HL-60 (cell line): ENCODE measurements around the gene METTL21A.

Experiments used
- DNase-seq, 2 experiments: peaks; one replicate each; pipeline ENCODE4 v3.0.0-alpha.2; 2010 to 2020; ENCODE audit warnings: low read depth in 1 of 2, low spot score in 1 of 2
- H3K27ac ChIP-seq: fragments of 250-450 bp; sonication (Bioruptor Pico); replicated peaks from 2 replicates; pipeline ENCODE4 v1.5.1; 2020; ENCODE audit warnings: mild to moderate bottlenecking, moderate library complexity
- H3K27me3 ChIP-seq: fragments of 250-450 bp; sonication (Bioruptor Pico); 2 replicates; pipeline ENCODE4 v1.5.1; 2021; ENCODE audit warnings: mild to moderate bottlenecking, moderate library complexity; ENCODE audit not compliant: insufficient read depth, poor library complexity, severe bottlenecking
- H3K4me3 ChIP-seq: replicated peaks from 2 replicates; pipeline ENCODE4 v1.5.1; 2011; ENCODE audit warnings: mild to moderate bottlenecking, control low read depth, low read length; ENCODE audit not compliant: insufficient read depth
- CTCF ChIP-seq: IDR thresholded peaks from one replicate; pipeline ENCODE4 v1.5.1; 2011; ENCODE audit warnings: low read length, control low read depth, inconsistent platforms; ENCODE audit not compliant: insufficient read depth
- GABPA ChIP-seq: IDR thresholded peaks from 2 replicates; pipeline ENCODE4 v1.6.1; 2012; ENCODE audit warnings: low read depth
- POLR2AphosphoS5 ChIP-seq: IDR thresholded peaks from 2 replicates; pipeline ENCODE4 v1.6.1; 2012; ENCODE audit warnings: low read depth
- SPI1 ChIP-seq: IDR thresholded peaks from 2 replicates; pipeline ENCODE4 v1.6.1; 2012; ENCODE audit warnings: low read depth, mild to moderate bottlenecking, borderline replicate concordance
- TF ChIP-seq, protein P1 (sequence below): IDR thresholded peaks from 2 replicates; pipeline ENCODE4 v1.6.1; 2012; ENCODE audit warnings: low read depth; ENCODE audit not compliant: insufficient replicate concordance

METTL21A gene

GRCh38 chr2:207673431-207673830 lies 48.2 kb upstream of the METTL21A start:
- Histone ChIP-seq H3K4me3 (no peak overlapping the region), H3K27ac (no peak overlapping the region), H3K27me3 (no peaks in the 10 kb centered on the region)
- TF ChIP-seq SPI1 (no peak), POLR2AphosphoS5 (no peak), GABPA (no peak), CTCF (no peak)
- TF ChIP-seq, protein P1, sequence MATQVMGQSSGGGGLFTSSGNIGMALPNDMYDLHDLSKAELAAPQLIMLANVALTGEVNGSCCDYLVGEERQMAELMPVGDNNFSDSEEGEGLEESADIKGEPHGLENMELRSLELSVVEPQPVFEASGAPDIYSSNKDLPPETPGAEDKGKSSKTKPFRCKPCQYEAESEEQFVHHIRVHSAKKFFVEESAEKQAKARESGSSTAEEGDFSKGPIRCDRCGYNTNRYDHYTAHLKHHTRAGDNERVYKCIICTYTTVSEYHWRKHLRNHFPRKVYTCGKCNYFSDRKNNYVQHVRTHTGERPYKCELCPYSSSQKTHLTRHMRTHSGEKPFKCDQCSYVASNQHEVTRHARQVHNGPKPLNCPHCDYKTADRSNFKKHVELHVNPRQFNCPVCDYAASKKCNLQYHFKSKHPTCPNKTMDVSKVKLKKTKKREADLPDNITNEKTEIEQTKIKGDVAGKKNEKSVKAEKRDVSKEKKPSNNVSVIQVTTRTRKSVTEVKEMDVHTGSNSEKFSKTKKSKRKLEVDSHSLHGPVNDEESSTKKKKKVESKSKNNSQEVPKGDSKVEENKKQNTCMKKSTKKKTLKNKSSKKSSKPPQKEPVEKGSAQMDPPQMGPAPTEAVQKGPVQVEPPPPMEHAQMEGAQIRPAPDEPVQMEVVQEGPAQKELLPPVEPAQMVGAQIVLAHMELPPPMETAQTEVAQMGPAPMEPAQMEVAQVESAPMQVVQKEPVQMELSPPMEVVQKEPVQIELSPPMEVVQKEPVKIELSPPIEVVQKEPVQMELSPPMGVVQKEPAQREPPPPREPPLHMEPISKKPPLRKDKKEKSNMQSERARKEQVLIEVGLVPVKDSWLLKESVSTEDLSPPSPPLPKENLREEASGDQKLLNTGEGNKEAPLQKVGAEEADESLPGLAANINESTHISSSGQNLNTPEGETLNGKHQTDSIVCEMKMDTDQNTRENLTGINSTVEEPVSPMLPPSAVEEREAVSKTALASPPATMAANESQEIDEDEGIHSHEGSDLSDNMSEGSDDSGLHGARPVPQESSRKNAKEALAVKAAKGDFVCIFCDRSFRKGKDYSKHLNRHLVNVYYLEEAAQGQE, result no peak
- no peak for DNase-seq

GRCh38 chr2:207670887-207671286 lies 45.7 kb upstream of the METTL21A start:
- Histone ChIP-seq H3K4me3 (no peak overlapping the region), H3K27me3 (no peaks in the 10 kb centered on the region), H3K27ac (no peak overlapping the region)
- no peak for DNase-seq
- TF ChIP-seq CTCF (no peak), SPI1 (no peak), GABPA (no peak), POLR2AphosphoS5 (no peak)
- TF ChIP-seq, protein P1, result no peak

DNA sequence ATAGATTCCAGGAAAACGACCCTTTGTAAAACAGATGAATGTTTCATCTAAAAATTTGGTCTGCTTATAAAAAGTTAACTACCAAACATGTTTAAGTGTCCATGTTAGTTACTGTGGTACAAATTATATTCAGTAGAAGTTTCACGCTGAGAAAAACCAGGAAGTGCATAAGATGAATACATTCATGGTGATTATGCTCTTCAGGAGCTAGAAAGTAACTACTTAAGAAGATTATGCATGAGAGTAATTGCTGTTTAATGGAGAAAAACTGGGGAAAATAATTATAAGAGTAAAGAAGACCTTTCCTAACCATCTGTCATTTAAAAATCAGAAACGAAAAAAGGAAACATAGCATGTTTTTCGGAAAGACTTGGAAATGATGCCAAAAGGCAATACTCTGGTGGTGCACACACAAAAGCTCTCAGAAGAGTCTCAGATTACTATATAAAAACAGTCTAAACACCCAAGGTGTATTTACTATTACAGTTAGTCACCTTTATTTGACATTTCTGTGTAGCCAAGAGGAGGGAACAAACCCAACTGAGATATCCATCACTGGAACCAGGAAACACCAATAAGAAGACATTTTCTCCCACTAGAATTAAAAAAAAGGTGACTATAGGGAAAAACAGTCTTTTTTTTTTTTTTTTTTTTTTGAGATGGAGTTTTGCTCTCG lies 38.8 kb upstream of the METTL21A start:
- H3K27me3 ChIP-seq, result no peaks in the 10 kb centered on the region
- no peak for TF ChIP-seq GABPA
- no peak for TF ChIP-seq CTCF
- TF ChIP-seq SPI1, result peak; percentile 35; the same call in 1 of the 2 replicates
- DNase-seq, result no peak
- no peak overlapping the region for H3K4me3 ChIP-seq
- no peak overlapping the region for H3K27ac ChIP-seq

DNA sequence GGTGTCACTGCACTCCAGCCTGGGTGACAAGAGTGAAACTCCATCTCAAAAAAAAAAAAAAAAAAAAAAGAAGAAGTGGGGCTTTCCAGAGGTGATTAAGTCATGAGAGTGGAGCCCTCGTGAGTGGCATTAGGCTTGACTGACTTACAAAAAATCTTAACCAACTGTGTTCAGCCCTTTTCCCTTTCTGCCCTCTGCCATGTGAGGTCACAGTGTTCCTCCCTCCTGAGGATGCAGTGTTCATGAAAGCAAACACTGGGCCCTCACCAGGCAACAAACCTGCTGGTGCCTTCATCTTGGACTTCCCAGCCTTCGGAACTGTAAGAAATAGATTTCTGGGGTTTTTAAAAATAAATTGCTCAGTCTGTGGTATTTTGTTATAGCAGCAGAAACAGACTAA lies 37.0 kb upstream of the METTL21A start:
- Histone ChIP-seq H3K4me3 (no peak overlapping the region), H3K27ac (no peak overlapping the region), H3K27me3 (no peaks in the 10 kb centered on the region)
- peak; percentile 12 to 31 for DNase-seq
- peak; percentile 65 for TF ChIP-seq SPI1
- TF ChIP-seq, protein P1, result no peak
